ENCODE data around the gene KCNH5. TPM values are rescaled to one million over a fixed set of nuclear protein-coding genes. Genes with fewer than 3 reads are reported as not detected.

KCNH5 gene
- total and polyA plus RNA-seq, 4 donors, result not detected

GRCh38 chr14:62954165-62954564 lies 91.1 kb downstream of the KCNH5 start:
- H3K4me1 ChIP-seq (ENCODE audit: control insufficient read depth in 4 of 4, insufficient read depth in 4 of 4, low read length in 3 of 4), result no peaks in the 10 kb centered on the region
- H3K36me3 ChIP-seq (ENCODE audit: control insufficient read depth in 4 of 4, insufficient read depth in 3 of 4, low read depth in 1 of 4, low read length in 3 of 4), result no peaks in the 10 kb centered on the region
- no peak overlapping the region for H3K4me3 ChIP-seq (ENCODE audit: low read depth in 1 of 3, low read length in 3 of 3)
- H3K27ac ChIP-seq (ENCODE audit: low read depth in 1 of 2, low read length in 2 of 2), result no peak overlapping the region
- H3K9ac ChIP-seq (ENCODE audit: low read depth in 1 of 2, low read length in 2 of 2), result no peak overlapping the region
- 64% methylated on average over 2 of the region's 2 CpGs for WGBS
- DNase-seq (ENCODE audit: low spot score), result no peak
- H3K27me3 ChIP-seq (ENCODE audit: control insufficient read depth in 4 of 4, insufficient read depth in 4 of 4, low read length in 3 of 4), result no peaks in the 10 kb centered on the region
- no peaks in the 10 kb centered on the region for H3K9me3 ChIP-seq (ENCODE audit: control insufficient read depth in 4 of 4, low read length in 3 of 4)
- no peak for TF ChIP-seq HNF4G (IDR thresholded peaks at IDR 0.05)
- no peak for TF ChIP-seq RAD21 (IDR thresholded peaks at IDR 0.05)
- TF ChIP-seq FOXA2 (IDR thresholded peaks at IDR 0.05), result no peak
- TF ChIP-seq REST (IDR thresholded peaks at IDR 0.05), result no peak
- TF ChIP-seq NR2F2 (IDR thresholded peaks at IDR 0.05), result no peak

GRCh38 chr14:62952226-62952625 lies 93.0 kb downstream of the KCNH5 start:
- no peak for TF ChIP-seq ATF3 (IDR thresholded peaks at IDR 0.05)
- no peak for TF ChIP-seq FOXA1 (IDR thresholded peaks at IDR 0.05)
- no peak for TF ChIP-seq TAF1 (conservative IDR thresholded peaks at IDR 0.05)
- no peak for TF ChIP-seq HNF4G (IDR thresholded peaks at IDR 0.05)
- TF ChIP-seq ZBTB33 (IDR thresholded peaks at IDR 0.05), result no peak
- no peak for TF ChIP-seq CTCF (IDR thresholded peaks at IDR 0.05; ENCODE audit: low read depth, low read length, missing input control)
- no peaks in the 10 kb centered on the region for H3K4me1 ChIP-seq (ENCODE audit: control insufficient read depth in 4 of 4, insufficient read depth in 4 of 4, low read length in 3 of 4)
- H3K4me3 ChIP-seq (ENCODE audit: low read depth in 1 of 3, low read length in 3 of 3), result no peak overlapping the region
- no peak overlapping the region for H3K9ac ChIP-seq (ENCODE audit: low read depth in 1 of 2, low read length in 2 of 2)
- H3K36me3 ChIP-seq (ENCODE audit: control insufficient read depth in 4 of 4, insufficient read depth in 3 of 4, low read depth in 1 of 4, low read length in 3 of 4), result no peaks in the 10 kb centered on the region
- H3K27me3 ChIP-seq (ENCODE audit: control insufficient read depth in 4 of 4, insufficient read depth in 4 of 4, low read length in 3 of 4), result no peaks in the 10 kb centered on the region
- DNase-seq (ENCODE audit: low spot score), result no peak
- no peaks in the 10 kb centered on the region for H3K9me3 ChIP-seq (ENCODE audit: control insufficient read depth in 4 of 4, low read length in 3 of 4)
- WGBS, result 86% methylated on average over 2 of the region's 2 CpGs
- H3K27ac ChIP-seq (ENCODE audit: low read depth in 1 of 2, low read length in 2 of 2), result no peak overlapping the region

GRCh38 chr14:62947301-62947700 lies 98.0 kb downstream of the KCNH5 start:
- Histone ChIP-seq H3K9ac (ENCODE audit: low read depth in 1 of 2, low read length in 2 of 2) (no peak overlapping the region), H3K27ac (ENCODE audit: low read depth in 1 of 2, low read length in 2 of 2) (no peak overlapping the region), H3K36me3 (ENCODE audit: control insufficient read depth in 4 of 4, insufficient read depth in 3 of 4, low read depth in 1 of 4, low read length in 3 of 4) (no peaks in the 10 kb centered on the region), H3K4me1 (ENCODE audit: control insufficient read depth in 4 of 4, insufficient read depth in 4 of 4, low read length in 3 of 4) (no peaks in the 10 kb centered on the region), H3K4me3 (ENCODE audit: low read depth in 1 of 3, low read length in 3 of 3) (no peak overlapping the region), H3K27me3 (ENCODE audit: control insufficient read depth in 4 of 4, insufficient read depth in 4 of 4, low read length in 3 of 4) (no peaks in the 10 kb centered on the region), H3K9me3 (ENCODE audit: control insufficient read depth in 4 of 4, low read length in 3 of 4) (no peaks in the 10 kb centered on the region)
- 63% methylated on average over 2 of the region's 2 CpGs for WGBS
- no peak for DNase-seq (ENCODE audit: low spot score)
- TF ChIP-seq GABPA (IDR thresholded peaks at IDR 0.05 in 1 of 2, conservative IDR thresholded peaks at IDR 0.05 in 1 of 2) (no peak), SP1 (IDR thresholded peaks at IDR 0.05) (no peak), MAX (IDR thresholded peaks at IDR 0.05) (no peak), HNF4G (IDR thresholded peaks at IDR 0.05) (no peak), FOXA1 (IDR thresholded peaks at IDR 0.05) (no peak), CTCF (IDR thresholded peaks at IDR 0.05; ENCODE audit: low read depth, low read length, missing input control) (no peak), RAD21 (IDR thresholded peaks at IDR 0.05) (no peak), HNF4A (conservative IDR thresholded peaks at IDR 0.05) (no peak), YY1 (IDR thresholded peaks at IDR 0.05) (no peak), EGR1 (IDR thresholded peaks at IDR 0.05; ENCODE audit: low read depth in 2 of 2) (no peak), ZBTB33 (IDR thresholded peaks at IDR 0.05) (no peak)

Data from liver (tissue), 9 donors.